ENCODE measurements around the gene CACTIN. TPM values are rescaled to one million over a fixed set of nuclear protein-coding genes. Genes with fewer than 3 reads are reported as not detected.

Gene CACTIN
- total and polyA plus RNA-seq, 2 of the 8 experiments (the other 6 are each of a cell fraction or from before 2014, with no cell fraction given) = 25.8 to 29.9 TPM

GRCh38 chr19:3673506-3674439, 47.2 kb upstream of the CACTIN start:
- no peak overlapping the region for H2BK120ac ChIP-seq (replicated peaks; ENCODE audit: low read depth, low read length)
- no peak overlapping the region for H4K5ac ChIP-seq (ENCODE audit: insufficient read length, low read depth, low read length)
- H4K20me1 ChIP-seq (replicated peaks in 1 of 2; ENCODE audit: control insufficient read depth in 1 of 2, insufficient read depth in 2 of 2, low read length in 2 of 2) = peaks cover 7 to 32% of the 10 kb centered on the region in 2 experiments
- H3K9ac ChIP-seq (replicated peaks in 1 of 4; ENCODE audit: extremely low read depth in 1 of 4, low read depth in 3 of 4, low read length in 3 of 4) = no peak overlapping the region
- no peak overlapping the region for H2BK5ac ChIP-seq (ENCODE audit: low read depth, low read length)
- no peaks in the 10 kb centered on the region for H3K27me3 ChIP-seq (replicated peaks in 1 of 4; ENCODE audit: control insufficient read depth in 3 of 4, extremely low read depth in 1 of 4, insufficient read depth in 3 of 4, low read length in 3 of 4)
- POLR2A ChIA-PET (ENCODE audit: partially characterized antibody) = interaction anchor here (0.8 to 1.6 kb wide), 4 partner anchors 9 to 87 kb away, joined by 3 to 4 read pairs (median 4); no protein-coding TSS in a partner anchor
- H3K4me1 ChIP-seq (replicated peaks in 1 of 4; ENCODE audit: control insufficient read depth in 3 of 4, insufficient read depth in 4 of 4, low read length in 3 of 4) = peaks cover 0 to 21% (median 10%) of the 10 kb centered on the region in 4 experiments; a peak in 5 of 7 replicates
- H3K14ac ChIP-seq (ENCODE audit: insufficient read length) = no peak overlapping the region
- 0 out of 2 replicates have a peak overlapping the region, but pooled peaks have one; percentile 13 for H2AK5ac ChIP-seq (ENCODE audit: low read depth, low read length)
- H3K4me2 ChIP-seq (ENCODE audit: insufficient read depth in 1 of 2, low read depth in 2 of 2, low read length in 2 of 2) = no peak overlapping the region
- H3K79me1 ChIP-seq (ENCODE audit: low read depth, low read length) = peaks cover 21% of the 10 kb centered on the region; the same call in 1 of the 2 replicates
- H3K18ac ChIP-seq (ENCODE audit: extremely low read depth, low read length) = no peak overlapping the region
- no peaks in the 10 kb centered on the region for H3K9me3 ChIP-seq (ENCODE audit: insufficient read depth in 2 of 2, low read depth in 1 of 2, low read length in 1 of 2)
- H3K4ac ChIP-seq (replicated peaks; ENCODE audit: insufficient read length, low read depth, low read length) = no peak overlapping the region
- 95% methylated on average over 30 of the region's 34 CpGs; no CpG with 5 or more reads in 1 of the 2 experiments for WGBS, 2 experiments (ENCODE audit: extremely low coverage in 1 of 2, insufficient coverage in 1 of 2, insufficient read length in 1 of 2, insufficient replicate concordance in 2 of 2, low coverage in 1 of 2, low lambda C conversion rate in 2 of 2, missing lambda C conversion rate in 1 of 2)
- no peak overlapping the region for H2AFZ ChIP-seq (ENCODE audit: low read length)
- H3K23ac ChIP-seq (ENCODE audit: insufficient read length) = no peak overlapping the region
- no peak overlapping the region for H3K56ac ChIP-seq (replicated peaks; ENCODE audit: insufficient read length, low read depth, low read length)
- no peak overlapping the region for H3K4me3 ChIP-seq (ENCODE audit: extremely low read depth in 1 of 4, insufficient read depth in 2 of 4, low read depth in 3 of 4, low read length in 4 of 4)
- H3K23me2 ChIP-seq (ENCODE audit: low read depth, low read length) = peaks cover 10% of the 10 kb centered on the region; the same call in 1 of the 2 replicates
- H3K36me3 ChIP-seq (ENCODE audit: control insufficient read depth in 2 of 4, insufficient read depth in 4 of 4, low read length in 3 of 4) = no peaks in the 10 kb centered on the region
- H4K8ac ChIP-seq (ENCODE audit: extremely low read depth, insufficient read depth, low read length) = no peak overlapping the region
- no peak overlapping the region for H4K91ac ChIP-seq (replicated peaks; ENCODE audit: insufficient read length, low read length)
- CTCF ChIA-PET (ENCODE audit: partially characterized antibody) = interaction anchor here (0.7 to 3.5 kb wide), 16 partner anchors 8 to 106 kb away, joined by 3 to 14 read pairs (median 4); no protein-coding TSS in a partner anchor
- H3K79me2 ChIP-seq (ENCODE audit: control insufficient read depth in 1 of 2, insufficient read depth in 2 of 2, low read length in 2 of 2) = peaks cover 0 to 3% of the 10 kb centered on the region in 2 experiments; a peak in 1 of 4 replicates
- no peak overlapping the region for H2BK20ac ChIP-seq (ENCODE audit: low read length)
- FAIRE-seq (no peak), DNase-seq (ENCODE audit: low read depth in 1 of 2, low spot score in 2 of 2) (no peak)
- H2BK15ac ChIP-seq (ENCODE audit: low read length) = no peak overlapping the region
- no peak overlapping the region for H3K27ac ChIP-seq (ENCODE audit: low read depth, low read length)
- no peak overlapping the region for H2BK12ac ChIP-seq (ENCODE audit: low read depth, low read length)
- TF ChIP-seq EGR1 (IDR thresholded peaks at IDR 0.05; ENCODE audit: borderline replicate concordance, low read depth, low read length) (no peak), RXRA (IDR thresholded peaks at IDR 0.05; ENCODE audit: insufficient read depth, low read depth, low read length) (no peak), RAD21 (IDR thresholded peaks at IDR 0.05 in 1 of 2, conservative IDR thresholded peaks at IDR 0.05 in 1 of 2; ENCODE audit: low read depth in 2 of 2, low read length in 2 of 2) (no peak), HDAC2 (IDR thresholded peaks at IDR 0.05; ENCODE audit: borderline replicate concordance in 1 of 2, low read depth in 2 of 2, low read length in 2 of 2) (no peak), NANOG (IDR thresholded peaks at IDR 0.05; ENCODE audit: insufficient read depth, low read depth, low read length, poor library complexity, severe bottlenecking) (no peak), JUN (IDR thresholded peaks at IDR 0.05; ENCODE audit: low read depth, low read length) (no peak), HDAC6 (IDR thresholded peaks at IDR 0.05; ENCODE audit: low read depth, low read length) (no peak), MAFK (IDR thresholded peaks at IDR 0.05; ENCODE audit: low read depth, low read length) (no peak), MAX (IDR thresholded peaks at IDR 0.05) (no peak), FOSL1 (IDR thresholded peaks at IDR 0.05; ENCODE audit: insufficient read depth, low read depth, low read length) (no peak)
